Activated gamma-delta T cell (primary cell): ENCODE measurements around the gene ACAP1.
"Not testable (repeated sequence)": the region's sequence is repeated elsewhere in the genome, so short reads cannot be mapped to it uniquely, and the experiment has no call there.

Experiments used
- DNase-seq: peaks from one replicate; lab custom pipeline; 2025; lab: John Stamatoyannopoulos, UW

ACAP1 gene

GRCh38 chr17:7354262-7354843 is 18.0 kb downstream of the ACAP1 start:
- DNase-seq, result no peak

- no peak for DNase-seq
Observed at GRCh38 chr17:7355053-7355452, 18.7 kb downstream of the ACAP1 start, which contains the start of gene TMEM95. Gene TMEM95, plus strand, starts transcription at chr17:7355156. Its CDS starts 49 bp downstream, at chr17:7355205.

GRCh38 chr17:7355573-7355972 is 19.2 kb downstream of the ACAP1 start:
- no peak for DNase-seq

- peak; percentile 46 for DNase-seq
Observed at GRCh38 chr17:7356072-7356549, 19.8 kb downstream of the ACAP1 start.

GRCh38 chr17:7356756-7357155 is 20.4 kb downstream of the ACAP1 start:
- no peak for DNase-seq

- DNase-seq, result no peak
Observed at GRCh38 chr17:7357381-7357780, 21.1 kb downstream of the ACAP1 start.

GRCh38 chr17:7361906-7362305 is 25.6 kb downstream of the ACAP1 start:
- DNase-seq, result no peak

- DNase-seq, result no peak
Observed at GRCh38 chr17:7363311-7363710, 27.0 kb downstream of the ACAP1 start.

- DNase-seq, result not testable (repeated sequence)
Observed at GRCh38 chr17:7365963-7366362, 29.6 kb downstream of the ACAP1 start.

- DNase-seq, result no peak
Observed at GRCh38 chr17:7367083-7367482, 30.8 kb downstream of the ACAP1 start.

- no peak for DNase-seq
Observed at GRCh38 chr17:7367918-7368598, 31.7 kb downstream of the ACAP1 start.

GRCh38 chr17:7368599-7368994 is 32.3 kb downstream of the ACAP1 start:
- not testable (repeated sequence) for DNase-seq

GRCh38 chr17:7369825-7370224 is 33.5 kb downstream of the ACAP1 start:
- no peak for DNase-seq

- no peak for DNase-seq
Observed at GRCh38 chr17:7370853-7371252, 34.5 kb downstream of the ACAP1 start.

- DNase-seq, result no peak
Observed at GRCh38 chr17:7374353-7374752, 38.0 kb downstream of the ACAP1 start.

- DNase-seq, result no peak
Observed at GRCh38 chr17:7379134-7379533, 42.8 kb downstream of the ACAP1 start.

GRCh38 chr17:7380321-7380720 is 44.0 kb downstream of the ACAP1 start:
- DNase-seq, result no peak

GRCh38 chr17:7380855-7381683 is 44.7 kb downstream of the ACAP1 start, which contains the start of gene TNK1:
Gene TNK1, plus strand, starts transcription at chr17:7381089. Its CDS starts 1,838 bp downstream, at chr17:7382927.
- DNase-seq, result no peak

- DNase-seq, result no peak
Observed at GRCh38 chr17:7382901-7383300, 46.6 kb downstream of the ACAP1 start.

GRCh38 chr17:7383371-7383741 is 47.0 kb downstream of the ACAP1 start:
- DNase-seq, result no peak

GRCh38 chr17:7383742-7384488 is 47.6 kb downstream of the ACAP1 start:
- peak; percentile 67 for DNase-seq
